HL-60 (cell line): ENCODE results near the gene RNF144A.
A peak's percentile ranks its signal among the peaks of the same experiment; 100 is the strongest.

Experiments used
- DNase-seq, 2 experiments: peaks; one replicate each; pipeline ENCODE4 v3.0.0-alpha.2; 2010 to 2020; ENCODE audit warnings: low read depth in 1 of 2, low spot score in 1 of 2
- H3K27ac ChIP-seq: fragments of 250-450 bp; sonication (Bioruptor Pico); replicated peaks from 2 replicates; pipeline ENCODE4 v1.5.1; 2020; ENCODE audit warnings: mild to moderate bottlenecking, moderate library complexity
- H3K27me3 ChIP-seq: fragments of 250-450 bp; sonication (Bioruptor Pico); 2 replicates; pipeline ENCODE4 v1.5.1; 2021; ENCODE audit warnings: mild to moderate bottlenecking, moderate library complexity; ENCODE audit not compliant: insufficient read depth, poor library complexity, severe bottlenecking
- H3K4me3 ChIP-seq: replicated peaks from 2 replicates; pipeline ENCODE4 v1.5.1; 2011; ENCODE audit warnings: mild to moderate bottlenecking, control low read depth, low read length; ENCODE audit not compliant: insufficient read depth
- GABPA ChIP-seq: IDR thresholded peaks from 2 replicates; pipeline ENCODE4 v1.6.1; 2012; ENCODE audit warnings: low read depth
- POLR2AphosphoS5 ChIP-seq: IDR thresholded peaks from 2 replicates; pipeline ENCODE4 v1.6.1; 2012; ENCODE audit warnings: low read depth
- SPI1 ChIP-seq: IDR thresholded peaks from 2 replicates; pipeline ENCODE4 v1.6.1; 2012; ENCODE audit warnings: low read depth, mild to moderate bottlenecking, borderline replicate concordance
- TF ChIP-seq, protein P1 (sequence below): IDR thresholded peaks from 2 replicates; pipeline ENCODE4 v1.6.1; 2012; ENCODE audit warnings: low read depth; ENCODE audit not compliant: insufficient replicate concordance
- TF ChIP-seq, protein P2 (sequence below): IDR thresholded peaks from one replicate; pipeline ENCODE4 v1.5.1; 2011; ENCODE audit warnings: low read length, control low read depth, inconsistent platforms; ENCODE audit not compliant: insufficient read depth

RNF144A gene

DNA sequence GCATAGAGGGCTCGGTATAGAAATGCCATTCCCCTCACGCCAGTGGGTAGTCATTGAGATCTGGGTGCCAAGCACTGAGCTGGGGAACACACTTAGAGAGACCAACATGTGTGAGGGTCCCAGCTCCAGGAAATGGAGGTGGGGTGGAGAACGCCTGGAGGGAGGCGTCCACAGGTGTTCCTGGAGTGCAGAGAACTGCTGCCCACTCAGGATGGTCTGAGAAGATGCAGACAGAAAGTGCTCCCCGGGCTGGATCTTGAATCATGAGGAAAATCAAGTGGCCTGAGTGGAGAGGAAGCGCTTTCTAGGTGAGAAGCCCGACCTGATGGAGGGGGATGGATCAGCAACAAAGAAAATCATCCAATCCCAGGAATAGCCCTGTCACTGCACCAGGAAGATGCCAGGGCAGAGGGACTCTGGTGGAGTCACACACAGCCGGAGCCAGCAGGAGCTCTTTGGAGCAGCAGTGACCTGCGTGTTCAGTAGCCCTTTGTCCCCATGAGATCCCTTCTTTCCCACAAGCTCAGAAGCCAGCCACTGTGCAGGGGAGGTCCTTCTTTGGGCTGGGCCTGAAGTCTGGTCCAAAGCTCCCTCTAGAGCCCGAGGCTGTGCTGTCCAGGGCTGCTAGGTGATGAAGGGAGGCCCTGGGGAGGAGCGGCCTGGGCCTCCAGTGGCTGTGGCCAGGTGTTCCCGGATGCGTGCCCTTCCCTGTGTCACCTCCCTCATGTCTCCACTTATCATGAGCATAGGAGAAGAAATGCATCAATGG lies 112.3 kb downstream of the RNF144A start:
- Histone ChIP-seq H3K4me3 (no peak overlapping the region), H3K27me3 (no peaks in the 10 kb centered on the region), H3K27ac (no peak overlapping the region)
- DNase-seq = no peak
- no peak for TF ChIP-seq SPI1
- TF ChIP-seq, protein P1, sequence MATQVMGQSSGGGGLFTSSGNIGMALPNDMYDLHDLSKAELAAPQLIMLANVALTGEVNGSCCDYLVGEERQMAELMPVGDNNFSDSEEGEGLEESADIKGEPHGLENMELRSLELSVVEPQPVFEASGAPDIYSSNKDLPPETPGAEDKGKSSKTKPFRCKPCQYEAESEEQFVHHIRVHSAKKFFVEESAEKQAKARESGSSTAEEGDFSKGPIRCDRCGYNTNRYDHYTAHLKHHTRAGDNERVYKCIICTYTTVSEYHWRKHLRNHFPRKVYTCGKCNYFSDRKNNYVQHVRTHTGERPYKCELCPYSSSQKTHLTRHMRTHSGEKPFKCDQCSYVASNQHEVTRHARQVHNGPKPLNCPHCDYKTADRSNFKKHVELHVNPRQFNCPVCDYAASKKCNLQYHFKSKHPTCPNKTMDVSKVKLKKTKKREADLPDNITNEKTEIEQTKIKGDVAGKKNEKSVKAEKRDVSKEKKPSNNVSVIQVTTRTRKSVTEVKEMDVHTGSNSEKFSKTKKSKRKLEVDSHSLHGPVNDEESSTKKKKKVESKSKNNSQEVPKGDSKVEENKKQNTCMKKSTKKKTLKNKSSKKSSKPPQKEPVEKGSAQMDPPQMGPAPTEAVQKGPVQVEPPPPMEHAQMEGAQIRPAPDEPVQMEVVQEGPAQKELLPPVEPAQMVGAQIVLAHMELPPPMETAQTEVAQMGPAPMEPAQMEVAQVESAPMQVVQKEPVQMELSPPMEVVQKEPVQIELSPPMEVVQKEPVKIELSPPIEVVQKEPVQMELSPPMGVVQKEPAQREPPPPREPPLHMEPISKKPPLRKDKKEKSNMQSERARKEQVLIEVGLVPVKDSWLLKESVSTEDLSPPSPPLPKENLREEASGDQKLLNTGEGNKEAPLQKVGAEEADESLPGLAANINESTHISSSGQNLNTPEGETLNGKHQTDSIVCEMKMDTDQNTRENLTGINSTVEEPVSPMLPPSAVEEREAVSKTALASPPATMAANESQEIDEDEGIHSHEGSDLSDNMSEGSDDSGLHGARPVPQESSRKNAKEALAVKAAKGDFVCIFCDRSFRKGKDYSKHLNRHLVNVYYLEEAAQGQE = no peak

DNA sequence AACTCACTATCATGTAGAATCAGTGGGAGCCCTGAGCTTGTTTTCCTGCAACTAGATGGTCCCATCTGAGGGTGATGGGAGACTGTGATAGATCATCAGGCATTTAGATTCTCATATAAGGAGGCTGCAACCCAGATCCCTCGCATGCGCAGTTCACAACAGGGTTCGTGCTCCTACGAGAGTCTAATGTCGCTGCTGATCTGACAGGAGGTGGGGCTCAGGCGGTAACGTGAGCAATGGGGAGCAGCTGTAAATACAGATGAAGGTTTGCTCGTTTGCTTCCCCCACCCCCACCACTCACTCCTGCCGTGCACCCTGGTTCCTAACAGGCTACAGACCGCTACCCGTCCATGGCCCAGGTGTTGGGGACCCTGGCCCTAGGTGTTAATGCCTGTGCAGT lies 113.6 kb downstream of the RNF144A start:
- no peak overlapping the region for H3K4me3 ChIP-seq
- H3K27ac ChIP-seq = no peak overlapping the region
- no peaks in the 10 kb centered on the region for H3K27me3 ChIP-seq
- TF ChIP-seq GABPA (no peak), POLR2AphosphoS5 (no peak), SPI1 (no peak)
- TF ChIP-seq, protein P2, sequence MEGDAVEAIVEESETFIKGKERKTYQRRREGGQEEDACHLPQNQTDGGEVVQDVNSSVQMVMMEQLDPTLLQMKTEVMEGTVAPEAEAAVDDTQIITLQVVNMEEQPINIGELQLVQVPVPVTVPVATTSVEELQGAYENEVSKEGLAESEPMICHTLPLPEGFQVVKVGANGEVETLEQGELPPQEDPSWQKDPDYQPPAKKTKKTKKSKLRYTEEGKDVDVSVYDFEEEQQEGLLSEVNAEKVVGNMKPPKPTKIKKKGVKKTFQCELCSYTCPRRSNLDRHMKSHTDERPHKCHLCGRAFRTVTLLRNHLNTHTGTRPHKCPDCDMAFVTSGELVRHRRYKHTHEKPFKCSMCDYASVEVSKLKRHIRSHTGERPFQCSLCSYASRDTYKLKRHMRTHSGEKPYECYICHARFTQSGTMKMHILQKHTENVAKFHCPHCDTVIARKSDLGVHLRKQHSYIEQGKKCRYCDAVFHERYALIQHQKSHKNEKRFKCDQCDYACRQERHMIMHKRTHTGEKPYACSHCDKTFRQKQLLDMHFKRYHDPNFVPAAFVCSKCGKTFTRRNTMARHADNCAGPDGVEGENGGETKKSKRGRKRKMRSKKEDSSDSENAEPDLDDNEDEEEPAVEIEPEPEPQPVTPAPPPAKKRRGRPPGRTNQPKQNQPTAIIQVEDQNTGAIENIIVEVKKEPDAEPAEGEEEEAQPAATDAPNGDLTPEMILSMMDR = no peak
- TF ChIP-seq, protein P1 = no peak
- DNase-seq = no peak

DNA sequence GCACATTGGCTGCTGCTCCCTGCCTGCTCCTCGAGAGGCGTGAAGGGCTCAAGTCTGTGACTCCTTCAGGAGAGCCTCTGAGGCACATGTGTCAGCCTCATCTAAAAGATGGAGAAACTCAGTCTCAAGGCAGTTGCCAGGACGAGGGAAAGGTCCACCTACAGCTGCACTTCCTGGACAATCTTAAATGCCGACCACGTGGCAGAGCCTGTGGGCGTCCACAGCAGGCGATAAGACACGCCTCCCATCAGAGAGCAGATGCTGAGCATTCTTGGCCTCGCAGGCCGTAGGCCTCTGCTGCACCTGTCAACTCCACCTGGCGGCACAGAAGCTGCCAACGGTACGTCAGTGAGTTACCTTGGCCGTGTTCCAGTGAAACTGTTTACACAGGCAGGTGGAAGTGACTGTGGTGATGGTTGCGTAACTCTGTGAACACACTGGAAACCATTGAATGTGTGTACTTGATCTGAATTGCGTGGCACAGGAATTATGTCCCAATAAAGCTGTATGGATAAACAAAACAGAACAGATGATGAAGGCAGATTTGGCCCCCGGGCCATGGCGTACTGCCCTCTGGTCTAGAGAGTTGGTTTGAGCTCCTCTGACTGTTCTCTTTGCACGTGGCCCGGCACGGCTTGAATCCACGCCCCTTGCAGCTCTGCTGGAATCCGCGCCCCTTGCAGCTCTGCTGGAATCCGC lies 114.5 kb downstream of the RNF144A start:
- Histone ChIP-seq H3K4me3 (no peak overlapping the region), H3K27ac (no peak overlapping the region), H3K27me3 (no peaks in the 10 kb centered on the region)
- no peak for TF ChIP-seq SPI1
- TF ChIP-seq GABPA = no peak
- no peak for TF ChIP-seq POLR2AphosphoS5
- TF ChIP-seq, protein P2 = no peak
- DNase-seq = peak; percentile 41 to 47

DNA sequence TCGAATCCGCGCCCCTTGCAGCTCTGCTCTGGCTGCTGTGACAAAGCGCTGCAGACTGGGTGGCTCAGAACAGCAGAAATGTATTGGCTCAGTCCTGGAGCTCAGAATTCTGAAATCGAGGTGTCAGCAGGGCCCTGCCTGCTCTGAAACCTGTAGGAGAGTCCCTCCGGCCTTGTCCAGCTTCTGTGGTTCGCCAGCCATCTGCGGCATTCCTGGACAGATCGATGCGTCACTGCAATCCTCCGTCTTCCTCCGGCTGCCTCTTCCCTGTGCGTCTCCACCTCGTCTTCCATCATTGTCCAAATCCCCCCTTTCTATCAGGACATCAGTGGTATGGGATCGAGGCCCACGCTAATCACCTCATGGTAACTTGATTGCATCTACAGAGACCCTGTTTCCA lies 115.2 kb downstream of the RNF144A start:
- Histone ChIP-seq H3K27ac (no peak overlapping the region), H3K27me3 (no peaks in the 10 kb centered on the region), H3K4me3 (no peak overlapping the region)
- TF ChIP-seq POLR2AphosphoS5 (no peak), GABPA (no peak), SPI1 (no peak)
- TF ChIP-seq, protein P2 = no peak
- TF ChIP-seq, protein P1 = no peak
- DNase-seq = no peak
